ENCODE results near the gene ZCCHC2. TPM values are rescaled to one million over a fixed set of nuclear protein-coding genes. Genes with fewer than 3 reads are reported as not detected.

ZCCHC2 gene
- total and polyA plus RNA-seq, 2 of the 13 experiments (the other 11 are each of a cell fraction or from before 2014, with no cell fraction given) = 62.5 to 76.1 TPM

- TF ChIP-seq ZNF513 (CRISPR knock-in tag; conservative IDR thresholded peaks at IDR 0.05) = no peak
Observed at GRCh38 chr18:62545098-62545497, 22.3 kb downstream of the ZCCHC2 start (continued).

GRCh38 chr18:62549755-62550154, 26.9 kb downstream of the ZCCHC2 start:
- no peak for TF ChIP-seq FUBP1 (CRISPR knock-in tag; IDR thresholded peaks at IDR 0.05; ENCODE audit: borderline replicate concordance)
- peak; percentile 74 for TF ChIP-seq RBM22 (optimal IDR thresholded peaks at IDR 0.05; ENCODE audit: low read length)
- Histone ChIP-seq H3K4me2 (ENCODE audit: low read depth, low read length) (no peak overlapping the region), H3K4me3 (replicated peaks in 1 of 3; ENCODE audit: insufficient read depth in 1 of 3, low read depth in 2 of 3, low read length in 3 of 3) (no peak overlapping the region), H3K27ac (ENCODE audit: extremely low read length, insufficient read depth, low read length) (no peak overlapping the region), H3K36me3 (replicated peaks in 1 of 2; ENCODE audit: control insufficient read depth in 1 of 2, insufficient read depth in 2 of 2, low read length in 2 of 2) (peaks cover 24 to 91% of the 10 kb centered on the region in 2 experiments), H4K20me1 (ENCODE audit: insufficient read depth, low read length) (peaks cover 6% of the 10 kb centered on the region; the same call in 1 of the 2 replicates), H3K79me2 (ENCODE audit: insufficient read depth, low read length) (peaks cover 52% of the 10 kb centered on the region), H3K9ac (ENCODE audit: insufficient read depth, low read depth, low read length) (no peak overlapping the region), H3K4me1 (ENCODE audit: insufficient read depth, low read length) (no peaks in the 10 kb centered on the region), H3K27me3 (ENCODE audit: control insufficient read depth in 1 of 2, insufficient read depth in 2 of 2, low read length in 2 of 2) (no peaks in the 10 kb centered on the region), H2AFZ (ENCODE audit: low read length) (no peak overlapping the region), H3K9me3 (ENCODE audit: low read length) (no peaks in the 10 kb centered on the region)
- no TSS peak for BruUV-seq (replicated peaks)
- ATAC-seq (no peak), FAIRE-seq (no peak), DNase-seq (ENCODE audit: low spot score) (no peak)
- in situ Hi-C loops (cut with HindIII; ENCODE audit: extremely low pct_ligation_motif_present, low pct_unique_long_range_greater_than_20kb) = no loop called here
- ChIA-PET CTCF (ENCODE audit: low intra/inter-chr PET ratio, low total read pairs) (no interaction called here), POLR2A (no interaction called here)
- intact Hi-C loops (cut with micrococcal nuclease; ENCODE audit: unreplicated experiment) = no loop called here
- 76% methylated on average over 5 of the region's 5 CpGs for WGBS (ENCODE audit: low lambda C conversion rate)
